ENCODE data around the gene TEK.

The TEK gene

GRCh38 chr9:27179245-27179865 lies 70.3 kb downstream of the TEK start:
- no peak for DNase-seq

- DNase-seq = no peak
These were observed 72.4 kb downstream of the TEK start for GRCh38 chr9:27181381-27181780.

GRCh38 chr9:27182421-27182820 lies 73.4 kb downstream of the TEK start:
- no peak for DNase-seq

GRCh38 chr9:27183131-27183530 lies 74.1 kb downstream of the TEK start:
- no peak for DNase-seq

- no peak for DNase-seq
These were observed 74.7 kb downstream of the TEK start for GRCh38 chr9:27183701-27184100.

- DNase-seq = no peak
These were observed 75.7 kb downstream of the TEK start for GRCh38 chr9:27184556-27185351.

GRCh38 chr9:27188426-27188825 lies 79.4 kb downstream of the TEK start:
- DNase-seq = no peak

- no peak for DNase-seq
These were observed 80.4 kb downstream of the TEK start for GRCh38 chr9:27189426-27189825.

GRCh38 chr9:27192291-27192960 lies 83.4 kb downstream of the TEK start:
- DNase-seq = no peak

- DNase-seq = no peak
These were observed 84.9 kb downstream of the TEK start for GRCh38 chr9:27193886-27194285.

- DNase-seq = peak in 6 of 58 donors; percentile 0 to 50 (median 12)
These were observed 85.5 kb downstream of the TEK start for GRCh38 chr9:27194401-27195091.

GRCh38 chr9:27195191-27195590 lies 86.2 kb downstream of the TEK start:
- no peak for DNase-seq

GRCh38 chr9:27196383-27196782 lies 87.4 kb downstream of the TEK start:
- DNase-seq = no peak

- no peak for DNase-seq
These were observed 89.2 kb downstream of the TEK start for GRCh38 chr9:27198190-27198589.

- no peak for DNase-seq
These were observed 93.0 kb downstream of the TEK start for GRCh38 chr9:27202056-27202455.

GRCh38 chr9:27203783-27204182 lies 94.8 kb downstream of the TEK start:
- DNase-seq = no peak

- no peak for DNase-seq
These were observed 95.6 kb downstream of the TEK start for GRCh38 chr9:27204578-27204977.

- DNase-seq = no peak
These were observed 96.2 kb downstream of the TEK start for GRCh38 chr9:27205198-27205597.

- no peak for DNase-seq
These were observed 97.0 kb downstream of the TEK start for GRCh38 chr9:27206041-27206440.

GRCh38 chr9:27209034-27209433 lies 100.0 kb downstream of the TEK start:
- DNase-seq = no peak

GRCh38 chr9:27210588-27210987 lies 101.6 kb downstream of the TEK start:
- DNase-seq = no peak

- no peak for DNase-seq
These were observed 103.2 kb downstream of the TEK start for GRCh38 chr9:27212191-27212590.

All from anterior cingulate cortex (tissue), 58 donors.